Activated CD4-positive, alpha-beta memory T cell treated with anti-CD3 and anti-CD28 coated beads, Interleukin-2, amount 10 ng/mL, durations not matched to agents 7 days and 5 days (primary cell): Measurements from ENCODE around the gene AKT2. TPM values are rescaled to one million over a fixed set of nuclear protein-coding genes. Genes with fewer than 3 reads are reported as not detected.

Source experiments
- CTCF ChIA-PET: fragments of 350-600 bp; sonication (Branson Sonifier 250); formaldehyde crosslinking; loops from one replicate; lab custom pipeline; 2021; ENCODE audit warnings: antibody characterized with exemption, inconsistent platforms; lab: Charles Lee
- POLR2A ChIA-PET: fragments of 350-600 bp; sonication (Branson Sonifier 250); formaldehyde crosslinking; loops from one replicate; lab custom pipeline; 2021; ENCODE audit warnings: antibody characterized with exemption; lab: Charles Lee
- DNase-seq: peaks from one replicate; pipeline ENCODE4 v3.0.0-alpha.2; 2020
- H3K27ac Mint-ChIP-seq: one replicate; pipeline ENCODE4 v1.8.0; 2021; ENCODE audit warnings: mild to moderate bottlenecking, mixed read lengths
- H3K27me3 Mint-ChIP-seq: one replicate; pipeline ENCODE4 v1.8.0; 2021; ENCODE audit warnings: mixed read lengths
- H3K36me3 Mint-ChIP-seq: one replicate; pipeline ENCODE4 v1.8.0; 2021; ENCODE audit warnings: low read depth, mixed read lengths
- H3K4me1 Mint-ChIP-seq: one replicate; pipeline ENCODE4 v1.8.0; 2021; ENCODE audit warnings: mixed read lengths
- H3K4me3 Mint-ChIP-seq: one replicate; pipeline ENCODE4 v1.8.0; 2021; ENCODE audit warnings: mild to moderate bottlenecking, mixed read lengths
- H3K9me3 Mint-ChIP-seq: one replicate; pipeline ENCODE4 v1.8.0; 2021; ENCODE audit warnings: mixed read lengths
- total RNA-seq, 2 experiments: library from RNA; stranded (reverse); gene quantifications; one replicate each; pipeline ENCODE4 v1.2.3, GENCODE V29; 2021

Gene AKT2
- total RNA-seq, 2 experiments from 2014 or later, result 142 to 150 TPM

DNA sequence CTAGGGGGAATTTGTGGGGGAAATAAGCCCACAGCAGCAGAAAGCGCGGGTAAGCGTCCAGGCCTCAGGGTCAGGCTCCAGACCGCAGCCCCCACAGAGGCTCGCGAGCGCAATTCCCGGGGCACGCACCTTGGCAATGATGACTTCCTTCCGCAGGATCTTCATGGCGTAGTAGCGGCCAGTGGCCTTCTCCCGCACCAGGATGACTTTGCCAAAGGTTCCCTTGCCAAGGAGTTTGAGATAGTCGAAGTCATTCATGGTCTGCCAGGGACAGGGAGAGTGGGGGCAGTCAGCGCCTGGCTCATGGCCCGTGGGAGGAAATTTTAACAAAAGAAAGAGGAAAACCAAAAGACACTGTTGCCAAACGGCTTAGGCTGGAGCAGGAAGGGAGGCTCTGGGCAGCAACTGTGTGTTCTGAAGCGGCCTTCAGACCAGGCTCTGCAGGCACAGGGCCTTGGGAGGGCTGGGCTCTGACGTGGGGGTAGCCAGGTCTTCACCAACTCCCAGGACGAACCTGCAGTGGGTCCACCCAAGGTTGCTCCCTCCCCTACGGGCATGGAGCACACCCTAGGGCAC is 43.2 kb downstream of the AKT2 start:
- Mint-ChIP-seq H3K36me3 (peaks cover 24% of the 10 kb centered on the region), H3K27me3 (no peaks in the 10 kb centered on the region), H3K4me1 (no peaks in the 10 kb centered on the region), H3K4me3 (no peak overlapping the region), H3K9me3 (no peaks in the 10 kb centered on the region), H3K27ac (no peak overlapping the region)
- ChIA-PET CTCF (no interaction called here), POLR2A (no interaction called here)
- DNase-seq, result no peak

DNA sequence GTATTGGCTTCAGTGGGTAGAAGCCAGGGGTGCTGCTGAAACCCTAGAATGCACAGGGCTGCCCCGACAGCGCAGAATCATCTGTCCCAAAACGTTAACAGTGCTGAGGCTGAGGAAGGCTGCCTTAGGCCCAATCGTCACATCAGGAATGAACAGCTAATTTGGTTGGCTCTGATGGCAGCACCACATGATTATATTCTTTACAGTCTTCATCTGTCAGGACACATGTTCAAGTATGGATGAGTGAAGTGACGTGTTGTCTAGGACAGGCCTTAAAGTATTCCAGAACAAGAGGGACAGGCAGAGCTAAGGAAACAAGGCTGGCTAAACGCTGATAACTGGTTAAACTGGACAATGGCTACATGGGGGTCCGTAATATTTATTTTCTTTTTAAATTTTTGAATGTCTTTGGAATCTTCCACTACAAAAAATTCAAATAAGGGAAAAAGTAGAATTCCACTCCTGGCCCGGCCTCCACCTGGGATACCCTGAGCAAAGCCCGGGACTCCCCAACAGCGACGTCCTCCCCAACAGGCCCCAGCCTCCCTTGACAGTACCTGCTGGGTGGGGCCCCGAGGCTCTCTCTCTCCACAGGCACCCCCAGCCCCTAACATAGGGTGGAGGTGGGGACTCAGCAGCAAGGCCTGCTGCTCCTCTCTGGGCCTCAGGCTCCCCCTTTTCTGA is 43.9 kb downstream of the AKT2 start:
- Mint-ChIP-seq H3K27ac (no peak overlapping the region), H3K36me3 (peaks cover 25% of the 10 kb centered on the region), H3K4me3 (no peak overlapping the region), H3K9me3 (no peaks in the 10 kb centered on the region), H3K27me3 (no peaks in the 10 kb centered on the region), H3K4me1 (no peaks in the 10 kb centered on the region)
- ChIA-PET POLR2A (no interaction called here), CTCF (no interaction called here)
- no peak for DNase-seq

DNA sequence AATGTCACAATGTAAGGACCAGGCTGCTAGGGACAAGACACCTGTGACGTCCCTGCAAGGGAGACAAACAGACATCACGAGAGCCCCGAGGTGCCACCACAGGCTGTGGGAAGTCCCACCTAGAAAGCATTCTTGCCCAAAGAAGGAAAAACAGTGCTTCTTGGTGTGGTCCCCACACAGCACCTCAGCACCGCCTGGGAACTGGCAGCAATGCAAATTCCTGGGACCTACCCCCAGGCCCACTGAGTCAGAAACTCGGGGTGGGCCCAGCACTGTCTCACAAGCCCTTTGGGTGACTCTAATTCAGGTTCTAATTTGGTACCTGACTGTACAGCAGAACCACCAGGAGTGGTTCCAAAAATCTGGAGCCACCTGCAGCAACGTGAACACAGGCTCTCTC is 44.8 kb downstream of the AKT2 start:
- H3K27me3 Mint-ChIP-seq, result no peaks in the 10 kb centered on the region
- H3K9me3 Mint-ChIP-seq, result no peaks in the 10 kb centered on the region
- POLR2A ChIA-PET, result no interaction called here
- DNase-seq, result no peak
- no peak overlapping the region for H3K27ac Mint-ChIP-seq
- CTCF ChIA-PET, result no interaction called here
- no peaks in the 10 kb centered on the region for H3K4me1 Mint-ChIP-seq
- H3K36me3 Mint-ChIP-seq, result peaks cover 25% of the 10 kb centered on the region
- H3K4me3 Mint-ChIP-seq, result no peak overlapping the region

DNA sequence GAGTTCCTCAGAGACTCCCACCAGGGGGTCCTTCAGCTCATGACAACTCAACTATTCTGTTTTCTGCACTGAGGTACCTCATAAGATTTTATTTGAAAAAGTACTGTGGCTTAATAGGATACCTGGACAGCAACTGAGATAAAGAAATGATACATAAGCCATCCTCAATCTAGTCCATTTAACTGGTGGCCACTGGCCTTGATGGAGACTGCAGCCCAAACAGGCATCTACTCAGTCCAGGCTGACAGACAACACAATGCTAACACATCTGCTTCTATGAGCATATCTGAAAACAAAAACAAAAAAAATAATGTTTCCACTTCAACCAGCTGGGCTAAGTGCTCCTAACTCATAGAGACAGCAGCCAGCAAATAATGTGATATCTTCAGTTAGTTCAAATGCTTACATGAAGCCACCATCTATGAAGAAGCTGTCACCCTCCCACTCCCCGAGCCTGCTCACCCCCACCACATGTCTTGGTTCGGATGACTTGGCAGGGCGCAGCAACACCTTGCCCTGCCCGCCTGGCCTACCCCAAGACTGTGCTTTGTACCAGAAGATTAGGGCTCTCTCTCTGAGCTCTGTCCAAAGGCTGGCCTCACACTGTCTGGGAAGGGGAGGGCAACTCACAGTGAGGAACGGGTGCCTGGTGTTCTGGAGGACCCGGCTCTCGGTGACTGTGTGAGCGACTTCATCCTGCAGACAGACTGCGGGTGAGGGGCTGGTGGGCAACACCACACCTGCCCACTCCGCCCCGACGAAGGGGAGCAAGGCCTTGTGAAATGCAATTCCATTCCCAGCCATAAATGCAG is 45.5 kb downstream of the AKT2 start:
- CTCF ChIA-PET, result no interaction called here
- H3K4me1 Mint-ChIP-seq, result no peaks in the 10 kb centered on the region
- POLR2A ChIA-PET, result no interaction called here
- H3K4me3 Mint-ChIP-seq, result no peak overlapping the region
- DNase-seq, result no peak
- H3K27me3 Mint-ChIP-seq, result no peaks in the 10 kb centered on the region
- no peaks in the 10 kb centered on the region for H3K9me3 Mint-ChIP-seq
- H3K36me3 Mint-ChIP-seq, result peaks cover 25% of the 10 kb centered on the region
- H3K27ac Mint-ChIP-seq, result no peak overlapping the region

- Mint-ChIP-seq H3K4me1 (no peaks in the 10 kb centered on the region), H3K9me3 (no peaks in the 10 kb centered on the region), H3K27ac (no peak overlapping the region), H3K27me3 (no peaks in the 10 kb centered on the region), H3K36me3 (peaks cover 25% of the 10 kb centered on the region), H3K4me3 (no peak overlapping the region)
- DNase-seq, result no peak
- POLR2A ChIA-PET, result no interaction called here
- CTCF ChIA-PET, result interaction anchor here (0.5 kb wide), 1 partner anchor 20 kb away, joined by 5 read pairs; no protein-coding TSS in a partner anchor
These were observed 46.4 kb downstream of the AKT2 start for GRCh38 chr19:40238775-40239174.

DNA sequence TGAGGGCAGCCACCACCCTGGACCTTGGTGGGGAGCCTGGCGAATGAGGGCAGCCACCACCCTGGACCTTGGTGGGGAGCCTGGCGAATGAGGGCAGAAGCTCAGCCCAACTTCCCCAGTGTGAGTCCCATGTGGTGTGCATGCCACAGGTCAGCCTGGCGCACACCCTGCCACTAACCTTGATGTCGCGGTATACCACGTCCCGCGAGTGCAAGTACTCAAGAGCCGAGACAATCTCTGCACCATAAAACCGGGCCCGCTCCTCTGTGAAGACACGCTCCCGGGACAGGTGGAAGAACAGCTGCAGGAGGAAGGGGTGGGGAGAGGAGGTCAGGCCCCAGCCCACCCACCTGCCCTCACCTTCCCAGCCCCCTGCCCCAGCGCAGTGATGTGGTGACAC is 47.4 kb downstream of the AKT2 start:
- H3K9me3 Mint-ChIP-seq, result no peaks in the 10 kb centered on the region
- no peaks in the 10 kb centered on the region for H3K4me1 Mint-ChIP-seq
- no peaks in the 10 kb centered on the region for H3K27me3 Mint-ChIP-seq
- no peak overlapping the region for H3K27ac Mint-ChIP-seq
- H3K36me3 Mint-ChIP-seq, result peaks cover 25% of the 10 kb centered on the region
- ChIA-PET POLR2A (no interaction called here), CTCF (no interaction called here)
- no peak overlapping the region for H3K4me3 Mint-ChIP-seq
- no peak for DNase-seq

- no peaks in the 10 kb centered on the region for H3K27me3 Mint-ChIP-seq
- no peaks in the 10 kb centered on the region for H3K4me1 Mint-ChIP-seq
- H3K9me3 Mint-ChIP-seq, result no peaks in the 10 kb centered on the region
- H3K36me3 Mint-ChIP-seq, result peaks cover 23% of the 10 kb centered on the region
- no peak for DNase-seq
- H3K4me3 Mint-ChIP-seq, result no peak overlapping the region
- H3K27ac Mint-ChIP-seq, result no peak overlapping the region
- ChIA-PET POLR2A (no interaction called here), CTCF (interaction anchor here (0.7 kb wide), 1 partner anchor 542 kb away, joined by 3 read pairs; no protein-coding TSS in a partner anchor)
These were observed 48.8 kb downstream of the AKT2 start for GRCh38 chr19:40236366-40236765.

- Mint-ChIP-seq H3K27me3 (no peaks in the 10 kb centered on the region), H3K4me3 (no peak overlapping the region), H3K27ac (no peak overlapping the region), H3K36me3 (peaks cover 20% of the 10 kb centered on the region), H3K4me1 (no peaks in the 10 kb centered on the region), H3K9me3 (no peaks in the 10 kb centered on the region)
- ChIA-PET POLR2A (no interaction called here), CTCF (interaction anchor here (0.7 kb wide), 1 partner anchor 542 kb away, joined by 3 read pairs; no protein-coding TSS in a partner anchor)
- DNase-seq, result no peak
These were observed 49.2 kb downstream of the AKT2 start for GRCh38 chr19:40236026-40236355.

- no peak for DNase-seq
- Mint-ChIP-seq H3K27ac (no peak overlapping the region), H3K36me3 (peaks cover 20% of the 10 kb centered on the region), H3K9me3 (no peaks in the 10 kb centered on the region), H3K27me3 (no peaks in the 10 kb centered on the region), H3K4me3 (no peak overlapping the region), H3K4me1 (no peaks in the 10 kb centered on the region)
- ChIA-PET CTCF (no interaction called here), POLR2A (no interaction called here)
These were observed 49.7 kb downstream of the AKT2 start for GRCh38 chr19:40235238-40236025.

DNA sequence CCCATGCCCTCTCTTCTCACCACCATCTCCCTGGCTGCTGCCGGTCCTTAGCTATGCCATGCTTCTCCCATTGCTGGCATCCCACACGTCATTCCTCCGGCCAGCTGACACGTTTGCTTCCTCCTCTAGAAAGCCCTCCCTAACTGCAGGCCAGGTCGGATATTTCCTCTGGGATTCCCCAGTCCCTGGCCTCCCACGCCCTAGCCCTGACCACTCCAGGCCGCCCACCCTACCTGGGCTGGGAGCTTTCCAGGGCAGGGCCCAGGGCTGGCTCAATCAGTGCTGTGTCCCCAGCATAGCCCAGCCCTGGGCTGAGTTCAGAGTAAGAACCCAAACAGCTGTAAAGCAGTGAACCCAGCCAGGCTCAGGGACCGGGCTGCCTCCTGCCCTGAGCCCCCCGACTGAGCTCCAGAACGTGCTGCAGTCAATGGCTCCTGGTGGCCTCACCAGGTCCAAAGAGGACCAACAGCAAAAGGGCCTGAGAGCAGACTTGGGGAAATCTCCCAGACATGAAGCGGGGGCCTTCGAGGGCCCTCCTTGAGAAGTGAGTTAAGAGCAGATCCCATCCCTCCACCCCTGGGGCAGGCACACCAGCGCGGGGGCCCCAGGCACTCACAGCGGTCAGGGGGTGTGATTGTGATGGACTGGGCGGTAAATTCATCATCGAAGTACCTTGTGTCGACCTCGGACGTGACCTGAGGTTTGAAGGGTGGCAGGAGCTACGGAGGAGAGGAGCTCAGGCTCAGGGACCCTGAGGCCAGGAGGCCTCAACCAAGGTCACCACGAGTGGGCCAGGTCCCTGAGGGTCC is 50.5 kb downstream of the AKT2 start:
- H3K27ac Mint-ChIP-seq, result no peak overlapping the region
- ChIA-PET CTCF (no interaction called here), POLR2A (no interaction called here)
- H3K36me3 Mint-ChIP-seq, result peaks cover 16% of the 10 kb centered on the region
- H3K9me3 Mint-ChIP-seq, result no peaks in the 10 kb centered on the region
- H3K4me1 Mint-ChIP-seq, result no peaks in the 10 kb centered on the region
- no peak for DNase-seq
- H3K4me3 Mint-ChIP-seq, result no peak overlapping the region
- no peaks in the 10 kb centered on the region for H3K27me3 Mint-ChIP-seq

DNA sequence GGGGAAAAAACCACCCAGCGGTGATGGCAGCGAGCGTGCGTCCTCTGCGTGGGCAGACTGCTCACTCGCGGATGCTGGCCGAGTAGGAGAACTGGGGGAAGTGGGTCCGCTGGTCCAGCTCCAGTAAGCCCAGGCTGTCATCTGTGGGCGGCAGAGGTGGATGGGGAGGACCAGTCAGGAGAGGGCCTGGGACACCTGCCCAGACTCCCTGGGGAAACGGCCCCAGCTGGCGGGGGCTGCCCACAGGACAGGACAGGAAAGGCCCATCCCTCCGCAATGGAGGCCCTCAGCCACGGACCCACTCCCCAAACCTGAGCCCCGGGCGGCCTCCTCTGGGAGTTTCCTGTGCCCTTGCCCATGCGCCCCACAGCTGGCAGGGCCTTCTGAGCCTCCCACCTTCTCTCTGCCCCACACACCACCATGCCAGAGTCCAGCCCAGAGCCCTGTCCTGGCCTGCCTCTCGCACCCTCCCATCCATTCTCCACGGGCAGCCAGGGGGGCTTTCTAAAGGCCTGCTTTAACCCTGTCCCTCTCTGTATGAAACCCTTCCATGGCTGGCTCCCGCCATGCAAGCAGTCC is 51.2 kb downstream of the AKT2 start:
- Mint-ChIP-seq H3K9me3 (no peaks in the 10 kb centered on the region), H3K27ac (no peak overlapping the region), H3K4me1 (peaks cover 7% of the 10 kb centered on the region), H3K4me3 (no peak overlapping the region), H3K36me3 (peaks cover 13% of the 10 kb centered on the region), H3K27me3 (peaks cover 6% of the 10 kb centered on the region)
- CTCF ChIA-PET, result no interaction called here
- no peak for DNase-seq
- POLR2A ChIA-PET, result no interaction called here
